Thymus (tissue), 11 donors: Measurements from ENCODE around the gene SMIM36. TPM values are rescaled to one million over a fixed set of nuclear protein-coding genes. Genes with fewer than 3 reads are reported as not detected.
"Not testable (repeated sequence)": the region's sequence is repeated elsewhere in the genome, so short reads cannot be mapped to it uniquely, and the experiment has no call there.

ENCODE experiments used
- DNase-seq, 9 donors: peaks; one replicate each; pipeline ENCODE4 v3.0.0-alpha.2; 2013; ENCODE audit warnings: low spot score in 9 of 9, low read depth in 6 of 9, missing footprints in 1 of 9
- H3K27ac ChIP-seq, 2 donors: one replicate each; pipeline ENCODE4 v1.5.1; 2013; ENCODE audit warnings: control low read depth in 1 of 2, low read depth in 1 of 2, low read length in 1 of 2, mild to moderate bottlenecking in 1 of 2, moderate library complexity in 1 of 2
- H3K27me3 ChIP-seq, 2 donors: one replicate each; pipeline ENCODE4 v1.5.1; 2013; ENCODE audit warnings: low read length in 1 of 2; ENCODE audit not compliant: control insufficient read depth in 2 of 2, insufficient read depth in 1 of 2
- H3K36me3 ChIP-seq, 2 donors: one replicate each; pipeline ENCODE4 v1.5.1; 2013; ENCODE audit warnings: low read length in 1 of 2, mild to moderate bottlenecking in 1 of 2, moderate library complexity in 1 of 2; ENCODE audit not compliant: control insufficient read depth in 2 of 2, insufficient read depth in 2 of 2
- H3K4me1 ChIP-seq, 2 donors: one replicate each; pipeline ENCODE4 v1.5.1; 2013; ENCODE audit warnings: low read length in 2 of 2; ENCODE audit not compliant: control insufficient read depth in 2 of 2, insufficient read depth in 2 of 2
- H3K4me3 ChIP-seq, 2 donors: one replicate each; pipeline ENCODE4 v1.5.1; 2013; ENCODE audit warnings: low read length in 2 of 2, control low read depth in 1 of 2, mild to moderate bottlenecking in 1 of 2
- H3K9me3 ChIP-seq, 2 donors: one replicate each; pipeline ENCODE4 v1.5.1; 2013; ENCODE audit warnings: low read length in 1 of 2, mild to moderate bottlenecking in 1 of 2; ENCODE audit not compliant: control insufficient read depth in 2 of 2, insufficient read depth in 1 of 2
- WGBS: extraction: QIAGEN DNeasy Blood & Tissue Kit; methylation state at CpG from one replicate; pipeline ENCODE4 v1.1.7; 2013; 5-methylcytosine and 5-hydroxymethylcytosine counted together
- polyA plus RNA-seq: library from polyadenylated mRNA; stranded (reverse); fragments of 200-250 nt; gene quantifications from one replicate; pipeline ENCODE4 v1.2.3, GENCODE V29; 2013
- total RNA-seq: library from RNA; stranded (reverse); fragments of 120-200 nt; gene quantifications from one replicate; pipeline ENCODE4 v1.2.4, GENCODE V29; 2013
- donor health status: healthy.

SMIM36 gene
- total and polyA plus RNA-seq, 2 donors, result not detected

DNA sequence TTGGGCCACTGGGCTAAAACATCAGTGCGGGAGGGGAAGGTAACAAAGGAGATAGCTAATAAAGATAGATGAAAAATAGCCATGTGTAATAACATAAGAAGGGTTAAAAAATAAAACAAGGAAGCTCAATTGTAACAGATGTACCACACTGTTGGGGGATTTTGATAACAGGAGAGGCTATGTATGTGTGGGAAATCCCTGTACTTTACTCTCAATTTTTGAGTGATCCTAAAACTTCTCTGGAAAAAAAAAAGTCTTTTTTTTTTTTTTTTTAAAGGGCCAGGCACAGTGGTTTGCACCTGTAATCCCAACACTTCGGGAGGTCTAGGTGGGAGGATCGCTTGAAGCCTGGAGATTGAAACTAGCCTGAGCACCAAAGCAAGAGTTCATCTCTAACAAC is 87.7 kb downstream of the SMIM36 start:
- Histone ChIP-seq H3K4me1 (peaks cover 3 to 9% of the 10 kb centered on the region in 2 donors), H3K9me3 (no peaks in the 10 kb centered on the region), H3K27ac (no peak overlapping the region), H3K4me3 (no peak overlapping the region), H3K36me3 (no peaks in the 10 kb centered on the region), H3K27me3 (no peaks in the 10 kb centered on the region)
- WGBS, result 94% methylated on average over 3 of the region's 3 CpGs
- DNase-seq, result no peak

DNA sequence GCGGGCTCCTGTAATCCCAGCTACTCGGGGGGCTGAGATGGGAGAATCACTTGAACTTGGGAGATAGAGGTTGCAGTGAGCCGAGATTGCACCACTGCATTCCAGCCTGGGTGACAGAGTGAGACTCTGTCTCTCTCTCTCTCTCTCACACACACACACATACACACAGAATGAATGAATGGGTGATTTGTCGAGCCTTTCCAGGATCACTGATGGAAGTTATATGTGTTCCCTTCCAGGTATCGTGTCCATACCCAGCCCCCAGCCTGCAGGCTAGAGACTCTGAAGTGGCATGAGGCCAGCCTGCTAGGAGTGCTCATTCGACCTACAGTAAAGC is 88.5 kb downstream of the SMIM36 start:
- not testable (repeated sequence) for H3K27ac ChIP-seq, H3K27me3 ChIP-seq

GRCh38 chr17:55421179-55421934 is 89.9 kb downstream of the SMIM36 start, which contains the start of gene MMD:
Gene MMD, minus strand, starts transcription at chr17:55421835. Its CDS starts 140 bp downstream, at chr17:55421695.
- peaks cover 3 to 9% of the 10 kb centered on the region in 2 donors for H3K4me1 ChIP-seq
- peak within 1 kb of the TSS; percentile 64 to 86 for H3K27ac ChIP-seq
- peak in 2 of 9 donors; percentile 4 to 6 for DNase-seq

More for the DNA sequence above, 88.5 kb downstream of the SMIM36 start:
- not testable (repeated sequence) for H3K36me3 ChIP-seq, H3K9me3 ChIP-seq, DNase-seq, H3K4me1 ChIP-seq, H3K4me3 ChIP-seq
- WGBS, result 92% methylated on average over 6 of the region's 6 CpGs

GRCh38 chr17:55420776-55421178 is 90.5 kb downstream of the SMIM36 start:
- H3K27ac ChIP-seq, result peak overlapping the region; percentile 39 to 86
- peak in 6 of 9 donors; percentile 19 to 64 (median 32) for DNase-seq
- H3K4me1 ChIP-seq, result peaks cover 3 to 9% of the 10 kb centered on the region in 2 donors
- no peaks in the 10 kb centered on the region for H3K9me3 ChIP-seq
- no peaks in the 10 kb centered on the region for H3K36me3 ChIP-seq
- peak overlapping the region; percentile 60 to 88 for H3K4me3 ChIP-seq
- WGBS, result under 1% methylated on average over 21 of the region's 21 CpGs
- H3K27me3 ChIP-seq, result no peaks in the 10 kb centered on the region

More at GRCh38 chr17:55421179-55421934, 89.9 kb downstream of the SMIM36 start, which contains the start of gene MMD:
- under 1% methylated on average over 62 of the region's 62 CpGs for WGBS
- H3K36me3 ChIP-seq, result no peaks in the 10 kb centered on the region
- peak within 1 kb of the TSS; percentile 60 to 88 for H3K4me3 ChIP-seq
- H3K27me3 ChIP-seq, result no peaks in the 10 kb centered on the region
- no peaks in the 10 kb centered on the region for H3K9me3 ChIP-seq

GRCh38 chr17:55420067-55420775 is 91.0 kb downstream of the SMIM36 start:
- Histone ChIP-seq H3K4me3 (peak overlapping the region; percentile 60 to 88), H3K27me3 (no peaks in the 10 kb centered on the region), H3K4me1 (peaks cover 3 to 9% of the 10 kb centered on the region in 2 donors), H3K36me3 (no peaks in the 10 kb centered on the region), H3K27ac (peak overlapping the region in 1 of 2 donors; percentile 86), H3K9me3 (no peaks in the 10 kb centered on the region)
- DNase-seq, result peak in 6 of 9 donors; percentile 2 to 68 (median 28)
- 5% methylated on average over 6 of the region's 6 CpGs for WGBS

- Histone ChIP-seq H3K36me3 (peaks cover 3 to 5% of the 10 kb centered on the region in 2 donors), H3K9me3 (no peaks in the 10 kb centered on the region), H3K27me3 (no peaks in the 10 kb centered on the region), H3K4me3 (no peak overlapping the region), H3K27ac (no peak overlapping the region), H3K4me1 (peaks cover 3 to 9% of the 10 kb centered on the region in 2 donors)
- no peak for DNase-seq
- 98% methylated on average over 3 of the region's 3 CpGs for WGBS
Measured at GRCh38 chr17:55418369-55419268, 92.6 kb downstream of the SMIM36 start.

DNA sequence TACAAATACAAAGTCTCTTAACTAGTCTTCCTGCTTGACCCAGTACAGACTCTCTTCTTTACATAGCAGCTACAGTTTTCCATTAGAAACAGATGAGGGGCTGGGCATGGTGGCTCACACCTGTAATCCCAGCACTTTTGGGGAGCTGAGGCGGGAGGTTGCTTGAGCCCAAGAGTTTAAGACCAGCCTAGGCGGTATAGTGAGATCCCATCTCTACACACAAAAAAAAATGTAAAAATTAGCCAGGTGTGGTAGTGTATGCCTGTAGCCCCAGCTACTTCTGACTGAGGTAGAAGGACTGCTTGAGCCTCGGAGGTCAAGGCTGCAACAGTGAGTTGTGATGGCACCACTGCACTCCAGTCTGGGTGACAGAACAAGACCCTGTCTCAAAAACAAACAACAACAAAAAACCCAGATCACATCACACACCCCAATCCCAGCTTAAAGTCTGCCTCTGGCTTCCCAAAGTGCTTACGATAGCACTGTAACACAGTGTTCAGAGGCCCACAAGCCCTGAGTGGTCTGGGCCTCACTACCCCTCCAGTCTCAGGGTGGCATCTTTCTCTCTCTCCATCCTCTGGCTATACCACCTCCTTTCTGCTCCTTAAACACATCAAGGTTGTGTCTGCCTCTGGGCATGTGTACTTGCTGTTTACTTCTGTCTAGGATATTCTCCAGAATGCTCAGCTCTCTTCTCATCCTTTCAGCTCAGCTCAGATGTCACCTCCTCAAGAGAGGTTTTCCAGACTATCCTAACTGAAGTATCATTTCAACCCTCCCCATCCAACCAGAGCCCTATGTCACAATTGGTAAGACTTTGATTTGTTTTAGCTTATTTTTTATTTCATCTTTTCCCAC is 93.6 kb downstream of the SMIM36 start:
- Histone ChIP-seq H3K4me3 (no peak overlapping the region), H3K4me1 (peaks cover 3 to 9% of the 10 kb centered on the region in 2 donors), H3K9me3 (no peaks in the 10 kb centered on the region), H3K27me3 (no peaks in the 10 kb centered on the region), H3K36me3 (peaks cover 3 to 6% of the 10 kb centered on the region in 2 donors), H3K27ac (no peak overlapping the region)
- 97% methylated on average over 4 of the region's 4 CpGs for WGBS
- no peak for DNase-seq

DNA sequence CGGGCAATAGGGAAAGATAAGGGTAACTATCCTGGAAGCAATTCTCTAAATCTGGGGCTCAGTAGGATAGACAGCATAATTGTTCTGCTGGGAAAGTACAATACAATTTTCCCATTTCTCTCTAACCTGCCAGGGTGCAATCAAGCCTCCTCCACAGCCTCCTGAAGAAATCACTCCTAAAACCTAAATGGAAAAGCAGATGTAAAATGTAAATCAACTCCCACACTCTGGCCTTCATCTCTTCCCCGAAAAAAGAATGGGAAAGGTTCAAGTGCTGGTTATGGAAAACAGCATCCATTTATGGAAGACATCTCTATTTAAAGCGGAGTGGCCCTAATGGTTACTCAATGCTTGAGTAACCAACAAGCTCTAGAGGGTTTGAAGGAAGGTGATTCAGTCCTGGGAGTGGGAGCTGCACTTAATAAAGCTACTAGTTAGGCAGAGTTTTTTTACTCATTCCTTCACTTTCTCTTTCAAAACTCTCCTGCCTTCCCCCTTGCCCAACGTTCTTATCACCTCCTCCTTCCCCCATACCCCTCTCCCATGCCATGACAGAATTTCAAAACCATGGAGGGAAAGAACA is 94.7 kb downstream of the SMIM36 start:
- DNase-seq, result no peak
- H3K4me3 ChIP-seq, result no peak overlapping the region
- peaks cover 3 to 6% of the 10 kb centered on the region in 2 donors for H3K36me3 ChIP-seq
- no peak overlapping the region for H3K27ac ChIP-seq
- no peaks in the 10 kb centered on the region for H3K9me3 ChIP-seq
- peaks cover 0 to 5% of the 10 kb centered on the region in 2 donors for H3K4me1 ChIP-seq
- 80% methylated on average over 4 of the region's 4 CpGs for WGBS
- no peaks in the 10 kb centered on the region for H3K27me3 ChIP-seq
